ENCODE data around the gene RIBC1.

RIBC1 gene

DNA sequence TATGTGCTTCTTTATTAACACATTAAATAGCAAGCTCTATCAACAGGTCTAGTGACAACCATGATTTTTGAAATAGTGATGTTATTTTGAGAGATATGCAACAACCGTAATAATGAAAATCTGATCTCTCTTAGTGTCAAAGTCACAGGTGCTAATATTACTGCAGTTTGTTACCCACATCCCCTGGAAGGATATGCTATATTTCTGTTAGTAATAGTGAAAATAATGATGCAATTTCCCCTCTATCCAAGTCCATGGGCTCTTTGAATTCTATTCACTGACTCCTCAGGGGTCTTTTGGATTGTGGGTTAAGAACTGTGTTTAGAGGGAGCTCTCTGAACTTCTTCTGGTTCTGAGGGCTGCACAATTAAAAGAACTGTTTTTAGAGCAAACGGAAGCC is 14.5 kb downstream of the RIBC1 start:
- Histone ChIP-seq H3K27me3 (no peaks in the 10 kb centered on the region), H3K4me3 (no peak overlapping the region), H3K4me1 (peaks cover 0 to 20% (median 10%) of the 10 kb centered on the region in 4 donors), H3K27ac (no peak overlapping the region), H3K9me3 (no peaks in the 10 kb centered on the region), H3K36me3 (peaks cover 0 to 6% (median 2%) of the 10 kb centered on the region in 3 donors)
- intact Hi-C loops (cut with DNase I; ENCODE audit: low total_unique reads) = loop anchor here (10.0 kb wide), 1 partner anchor 212 kb away; the partner anchor contains the start of gene KDM5C
- DNase-seq = no peak
- TF ChIP-seq, protein P1, sequence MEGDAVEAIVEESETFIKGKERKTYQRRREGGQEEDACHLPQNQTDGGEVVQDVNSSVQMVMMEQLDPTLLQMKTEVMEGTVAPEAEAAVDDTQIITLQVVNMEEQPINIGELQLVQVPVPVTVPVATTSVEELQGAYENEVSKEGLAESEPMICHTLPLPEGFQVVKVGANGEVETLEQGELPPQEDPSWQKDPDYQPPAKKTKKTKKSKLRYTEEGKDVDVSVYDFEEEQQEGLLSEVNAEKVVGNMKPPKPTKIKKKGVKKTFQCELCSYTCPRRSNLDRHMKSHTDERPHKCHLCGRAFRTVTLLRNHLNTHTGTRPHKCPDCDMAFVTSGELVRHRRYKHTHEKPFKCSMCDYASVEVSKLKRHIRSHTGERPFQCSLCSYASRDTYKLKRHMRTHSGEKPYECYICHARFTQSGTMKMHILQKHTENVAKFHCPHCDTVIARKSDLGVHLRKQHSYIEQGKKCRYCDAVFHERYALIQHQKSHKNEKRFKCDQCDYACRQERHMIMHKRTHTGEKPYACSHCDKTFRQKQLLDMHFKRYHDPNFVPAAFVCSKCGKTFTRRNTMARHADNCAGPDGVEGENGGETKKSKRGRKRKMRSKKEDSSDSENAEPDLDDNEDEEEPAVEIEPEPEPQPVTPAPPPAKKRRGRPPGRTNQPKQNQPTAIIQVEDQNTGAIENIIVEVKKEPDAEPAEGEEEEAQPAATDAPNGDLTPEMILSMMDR (IDR thresholded peaks at IDR 0.05) = no peak

DNA sequence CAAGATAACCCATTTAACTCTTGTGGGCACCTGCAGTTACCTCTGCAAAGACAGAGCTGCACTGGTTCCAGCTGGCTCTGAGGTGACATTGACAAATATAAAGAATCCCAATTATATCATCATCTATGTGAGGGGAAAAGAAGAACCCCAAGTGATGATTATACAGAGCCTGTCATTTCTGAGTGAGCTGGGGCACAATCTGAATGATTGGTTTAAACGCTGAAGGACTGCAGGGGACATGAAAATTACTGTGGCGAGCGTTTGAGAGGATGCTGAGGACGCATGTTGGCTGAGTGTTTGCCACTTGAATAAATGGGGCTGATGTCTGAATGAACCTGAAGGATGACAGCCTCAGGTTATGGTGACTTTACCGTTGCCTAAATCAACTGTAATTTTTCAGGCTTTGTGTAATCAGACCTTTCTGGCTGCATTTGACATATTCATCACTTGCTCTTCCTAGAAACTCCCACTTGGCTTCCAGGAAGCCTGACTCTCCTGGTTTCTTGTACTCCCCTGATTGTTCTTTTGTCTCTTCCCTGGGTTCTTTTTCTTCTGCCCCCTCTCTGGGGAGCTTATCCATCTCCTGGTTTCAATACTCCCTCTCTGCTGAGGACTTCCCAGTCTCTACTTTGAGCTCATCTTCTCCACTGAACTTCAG is 15.6 kb downstream of the RIBC1 start:
- DNase-seq = no peak
- Histone ChIP-seq H3K36me3 (no peaks in the 10 kb centered on the region), H3K27me3 (no peaks in the 10 kb centered on the region), H3K4me1 (peaks cover 0 to 20% (median 10%) of the 10 kb centered on the region in 4 donors), H3K4me3 (no peak overlapping the region), H3K27ac (no peak overlapping the region), H3K9me3 (no peaks in the 10 kb centered on the region)
- TF ChIP-seq, protein P1 (IDR thresholded peaks at IDR 0.05) = no peak
- intact Hi-C loops (cut with DNase I; ENCODE audit: low total_unique reads) = loop anchor here (10.0 kb wide), 1 partner anchor 214 kb away; the partner anchor contains the start of gene KDM5C

DNA sequence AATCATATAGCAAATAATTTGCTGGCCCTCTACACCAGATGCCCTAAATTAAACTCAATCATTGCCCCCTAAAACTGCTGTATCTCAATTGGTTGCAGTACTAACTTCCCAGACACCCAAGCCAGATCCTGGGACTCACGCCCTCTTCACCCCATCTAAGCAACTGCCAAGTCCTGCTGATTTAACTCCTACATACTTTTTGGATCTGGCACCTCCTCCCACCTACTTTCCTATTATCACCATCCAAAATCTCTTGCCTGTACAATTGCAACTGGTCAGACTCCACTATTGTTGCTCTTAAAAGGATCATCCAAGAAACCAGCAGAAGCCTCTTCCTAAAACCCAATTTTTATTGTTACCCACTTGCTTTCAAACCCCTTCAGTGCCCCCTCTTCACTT is 16.2 kb downstream of the RIBC1 start:
- peaks cover 0 to 15% (median 6%) of the 10 kb centered on the region in 4 donors for H3K4me1 ChIP-seq
- no peaks in the 10 kb centered on the region for H3K27me3 ChIP-seq
- TF ChIP-seq, protein P1 (IDR thresholded peaks at IDR 0.05) = no peak
- no peak overlapping the region for H3K27ac ChIP-seq
- no peaks in the 10 kb centered on the region for H3K9me3 ChIP-seq
- DNase-seq = no peak
- H3K4me3 ChIP-seq = no peak overlapping the region
- intact Hi-C loops (cut with DNase I; ENCODE audit: low total_unique reads) = loop anchor here (10.0 kb wide), 1 partner anchor 214 kb away; the partner anchor contains the start of gene KDM5C
- no peaks in the 10 kb centered on the region for H3K36me3 ChIP-seq

DNA sequence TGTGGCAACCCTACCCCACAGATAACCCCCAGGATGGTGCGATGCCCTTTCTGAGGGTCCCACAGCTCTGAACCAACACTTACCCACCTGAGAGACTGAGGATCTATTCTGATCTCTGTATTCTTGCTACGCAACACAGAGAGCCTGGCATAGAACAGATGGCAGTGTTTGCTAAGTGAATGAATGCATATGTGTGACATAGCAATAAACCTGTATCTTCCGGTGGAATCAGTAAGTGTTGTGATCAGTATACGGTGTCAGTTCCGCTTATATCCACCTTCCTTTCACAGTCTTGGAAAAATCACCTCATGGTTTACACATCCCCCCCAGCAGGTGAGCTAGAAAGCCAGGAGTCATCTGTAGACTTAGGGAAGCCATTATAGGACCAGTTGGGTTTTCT is 17.4 kb downstream of the RIBC1 start:
- Histone ChIP-seq H3K27me3 (no peaks in the 10 kb centered on the region), H3K36me3 (no peaks in the 10 kb centered on the region), H3K27ac (peak overlapping the region; percentile 41 to 71), H3K4me1 (peaks cover 0 to 15% (median 6%) of the 10 kb centered on the region in 4 donors), H3K4me3 (peak overlapping the region in 1 of 2 donors; percentile 52), H3K9me3 (no peaks in the 10 kb centered on the region)
- no peak for DNase-seq
- intact Hi-C loops (cut with DNase I; ENCODE audit: low total_unique reads) = loop anchor here (5.0 kb wide), 1 partner anchor 123 kb away; no protein-coding TSS in a partner anchor
- TF ChIP-seq, protein P1 (IDR thresholded peaks at IDR 0.05) = no peak

DNA sequence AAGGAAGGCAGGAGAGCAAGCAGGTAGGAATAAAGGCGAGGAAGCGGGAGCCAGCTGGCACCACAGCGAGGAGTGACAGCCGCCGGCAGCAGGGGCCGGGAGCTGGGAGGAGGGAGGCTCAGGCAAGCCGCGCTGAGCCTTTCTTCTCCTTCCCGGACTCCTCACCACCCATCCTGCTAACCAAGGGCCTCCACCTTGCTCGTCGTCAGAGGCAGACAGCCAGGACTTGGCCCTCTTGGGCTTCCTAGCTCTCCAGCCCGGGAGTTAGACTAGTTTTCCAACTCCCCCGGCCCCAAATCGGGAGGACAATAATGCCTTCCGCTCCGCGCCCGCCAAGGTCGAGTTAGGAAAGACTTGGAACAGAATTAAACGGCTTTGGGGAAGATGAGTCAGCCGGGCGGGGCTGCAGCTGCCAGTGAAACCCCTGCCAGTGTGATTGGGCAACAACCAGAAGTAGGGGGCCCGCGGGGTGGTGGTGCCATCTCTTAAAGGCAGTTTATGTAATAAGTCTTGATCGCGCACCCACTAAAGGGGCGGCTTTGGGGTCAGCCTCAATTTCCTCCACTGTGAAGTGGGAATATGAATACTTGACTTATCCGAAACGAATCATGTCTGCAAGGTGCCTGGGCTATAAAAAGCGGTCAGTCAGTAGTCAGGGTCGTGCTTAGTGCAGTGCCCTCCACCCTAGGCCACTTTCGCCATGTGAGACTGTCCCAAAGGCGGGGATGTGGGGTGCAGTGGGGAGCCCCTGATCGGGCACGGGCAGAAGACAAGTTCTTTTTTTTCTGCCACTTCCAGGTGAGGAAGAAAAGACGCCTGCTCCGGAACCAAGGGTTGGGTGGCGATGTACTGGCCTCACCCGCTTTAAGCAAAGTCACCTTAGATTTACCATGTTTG is 18.2 kb downstream of the RIBC1 start:
- Histone ChIP-seq H3K4me3 (peak overlapping the region; percentile 43 to 52), H3K9me3 (no peaks in the 10 kb centered on the region), H3K36me3 (no peaks in the 10 kb centered on the region), H3K4me1 (peaks cover 0 to 15% (median 6%) of the 10 kb centered on the region in 4 donors), H3K27ac (peak overlapping the region; percentile 41 to 71), H3K27me3 (no peaks in the 10 kb centered on the region)
- TF ChIP-seq, protein P1 (IDR thresholded peaks at IDR 0.05) = no peak
- DNase-seq = peak; percentile 78 to 86
- intact Hi-C loops (cut with DNase I; ENCODE audit: low total_unique reads) = loop anchor here (5.0 kb wide), 1 partner anchor 124 kb away; no protein-coding TSS in a partner anchor

All from tibial artery (tissue), 4 donors.